Adipose tissue (tissue), 3 donors: ENCODE measurements around the gene DMKN. TPM values are rescaled to one million over a fixed set of nuclear protein-coding genes. Genes with fewer than 3 reads are reported as not detected.

ENCODE experiments used
- H3K27ac ChIP-seq: one replicate; pipeline ENCODE4 v1.5.1; 2013; ENCODE audit warnings: low read depth, low read length
- WGBS, 3 donors: extraction: QIAGEN DNeasy Blood & Tissue Kit; methylation state at CpG; one replicate each; pipeline ENCODE4 v1.1.7; 2013; 5-methylcytosine and 5-hydroxymethylcytosine counted together
- polyA plus RNA-seq, 3 donors: library from polyadenylated mRNA; stranded (reverse); fragments of 200-250 nt; gene quantifications; one replicate each; pipeline ENCODE4 v1.2.3, GENCODE V29; 2013
- donor health status: healthy with polysubstance abuse.
- donor health status: Bipolar disorder and iron deficiency.
- donor health status: healthy.

Gene DMKN, protein sequence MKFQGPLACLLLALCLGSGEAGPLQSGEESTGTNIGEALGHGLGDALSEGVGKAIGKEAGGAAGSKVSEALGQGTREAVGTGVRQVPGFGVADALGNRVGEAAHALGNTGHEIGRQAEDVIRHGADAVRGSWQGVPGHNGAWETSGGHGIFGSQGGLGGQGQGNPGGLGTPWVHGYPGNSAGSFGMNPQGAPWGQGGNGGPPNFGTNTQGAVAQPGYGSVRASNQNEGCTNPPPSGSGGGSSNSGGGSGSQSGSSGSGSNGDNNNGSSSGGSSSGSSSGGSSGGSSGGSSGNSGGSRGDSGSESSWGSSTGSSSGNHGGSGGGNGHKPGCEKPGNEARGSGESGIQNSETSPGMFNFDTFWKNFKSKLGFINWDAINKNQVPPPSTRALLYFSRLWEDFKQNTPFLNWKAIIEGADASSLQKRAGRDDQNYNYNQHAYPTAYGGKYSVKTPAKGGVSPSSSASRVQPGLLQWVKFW
- 10 to 100 TPM in 2 of 3 donors, 1 to 10 TPM in 1; 6.8 to 74.3 (median 15.3) TPM for polyA plus RNA-seq

DNA sequence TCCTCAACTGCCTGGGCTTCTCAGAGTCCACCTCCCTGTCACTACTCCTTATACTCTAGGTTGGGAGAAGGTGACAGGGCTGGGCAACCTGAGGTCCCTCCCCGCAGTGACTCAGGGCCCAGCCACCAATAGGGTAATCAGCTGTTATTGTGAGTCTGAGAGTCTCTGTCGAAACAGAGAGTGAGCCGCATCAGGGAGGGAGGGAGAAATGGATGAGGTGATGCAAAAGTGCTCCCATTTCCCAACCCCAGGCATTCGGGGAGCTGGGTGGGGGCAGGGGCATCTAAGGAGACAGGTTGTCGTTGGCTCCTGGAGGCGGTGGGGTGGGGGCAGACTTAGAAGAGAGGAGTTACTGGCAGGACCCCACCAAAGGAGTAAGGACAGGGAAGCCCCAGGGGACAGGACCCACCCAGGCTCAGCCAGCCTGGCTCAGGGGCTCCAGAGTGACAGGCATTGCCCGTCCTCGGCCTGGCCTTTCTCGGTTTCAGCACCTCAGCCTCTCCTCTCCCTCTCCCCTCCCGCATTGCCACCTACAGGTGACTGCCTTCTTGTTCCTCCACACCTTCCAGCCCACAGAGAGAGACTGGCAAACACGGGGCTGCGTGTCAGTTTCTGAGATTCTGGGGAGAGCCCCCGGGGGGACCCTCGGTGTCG is at the start of gene DMKN:
Gene DMKN (minus strand): TSS at position 22 of the 654 bp plus-strand sequence. CDS start 174 bp downstream, outside the sequence.
- WGBS, 3 donors: 24 to 33% (median 24%) methylated on average over 15 of the region's 15 CpGs
- H3K27ac ChIP-seq: no peak within 1 kb of the TSS

DNA sequence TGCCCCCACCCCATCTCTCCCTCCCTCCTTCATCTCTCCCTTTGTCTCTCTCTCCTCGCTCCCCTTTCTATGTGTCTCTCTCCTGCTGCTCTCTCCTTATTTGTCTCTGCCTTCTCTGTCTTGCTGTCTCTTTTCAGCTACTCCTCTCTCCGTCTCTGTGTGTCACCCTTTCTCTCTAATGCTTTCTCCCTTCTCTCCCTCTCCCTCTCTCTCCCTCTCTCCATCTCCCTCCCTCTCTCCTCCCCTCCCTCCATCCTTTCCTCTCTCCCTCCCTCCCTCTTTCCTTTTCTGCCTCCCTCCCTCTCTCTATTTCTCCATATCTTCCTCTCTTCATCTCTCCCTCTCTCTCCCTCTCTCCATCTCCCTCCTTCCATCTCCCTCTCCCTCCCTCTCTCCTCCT is 49.3 kb upstream of the DMKN start:
- WGBS, 3 donors: 56 to 74% (median 59%) methylated on average over 2 of the region's 2 CpGs
- no peak overlapping the region for H3K27ac ChIP-seq

DNA sequence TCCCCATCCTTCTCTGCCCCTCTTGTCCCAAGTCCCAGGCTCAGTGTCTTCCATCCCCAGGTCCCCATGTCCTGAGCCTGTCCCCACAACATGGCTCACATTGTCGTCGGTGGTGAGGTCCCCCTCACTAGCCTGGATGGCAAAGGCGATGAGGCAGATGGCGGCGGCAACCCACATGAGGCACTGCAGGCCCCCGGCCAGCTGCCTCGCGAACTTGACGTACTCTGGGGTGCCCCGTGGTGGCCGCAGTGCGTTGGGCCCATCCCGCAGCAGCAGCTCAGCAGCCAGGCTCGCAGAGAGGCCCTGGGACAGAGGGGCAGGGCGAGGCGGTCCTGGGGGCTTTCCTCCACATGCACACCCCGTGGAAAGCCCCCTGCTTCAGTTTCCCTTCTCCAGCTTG is 48.9 kb upstream of the DMKN start:
- 51 to 76% (median 61%) methylated on average over 13 to 17 of the region's 17 CpGs for WGBS, 3 donors
- H3K27ac ChIP-seq: no peak overlapping the region

DNA sequence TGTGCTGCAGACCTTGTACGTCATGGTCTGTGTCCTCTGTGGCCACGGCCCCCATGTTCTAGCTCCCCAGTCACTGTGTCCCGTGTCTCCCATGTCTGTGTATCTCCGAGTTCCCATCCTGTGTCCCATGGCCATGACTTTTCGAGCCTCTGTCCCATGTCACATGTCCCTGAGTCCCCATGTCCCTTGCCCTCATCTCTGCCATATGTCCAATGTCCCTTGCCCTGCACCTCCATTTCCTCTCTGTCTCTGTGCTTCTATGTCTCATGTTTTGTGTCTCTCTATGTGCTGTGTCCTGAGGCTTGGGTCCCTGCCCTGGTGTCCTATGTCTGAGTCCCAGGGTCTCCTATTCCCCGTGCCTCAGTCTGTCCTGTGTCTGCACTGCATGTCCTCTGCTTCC is 48.0 kb upstream of the DMKN start:
- WGBS, 3 donors: 79 to 87% (median 83%) methylated on average over 6 of the region's 6 CpGs
- no peak overlapping the region for H3K27ac ChIP-seq

DNA sequence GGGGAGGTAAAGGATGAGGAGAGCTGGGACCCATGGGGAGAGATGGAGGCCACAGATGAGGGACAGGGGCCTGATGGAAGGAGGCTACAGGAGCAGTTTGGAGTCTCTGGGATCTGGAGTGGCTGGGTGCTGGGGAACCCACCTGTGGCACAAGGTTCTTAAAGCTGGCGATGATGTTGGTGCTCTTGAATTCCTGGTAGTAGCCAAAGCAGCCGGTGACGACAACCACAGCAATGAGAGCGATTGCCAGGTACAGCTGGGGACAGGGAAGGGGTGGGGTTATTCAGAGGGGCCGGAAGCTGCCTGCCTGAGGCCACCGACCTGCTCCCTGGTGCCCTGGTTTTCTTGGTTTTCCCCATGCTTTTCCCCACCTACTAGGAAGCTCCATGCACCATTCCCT is 47.2 kb upstream of the DMKN start:
- WGBS, 3 donors: 19 to 62% (median 58%) methylated on average over 4 to 6 of the region's 6 CpGs
- no peak overlapping the region for H3K27ac ChIP-seq

DNA sequence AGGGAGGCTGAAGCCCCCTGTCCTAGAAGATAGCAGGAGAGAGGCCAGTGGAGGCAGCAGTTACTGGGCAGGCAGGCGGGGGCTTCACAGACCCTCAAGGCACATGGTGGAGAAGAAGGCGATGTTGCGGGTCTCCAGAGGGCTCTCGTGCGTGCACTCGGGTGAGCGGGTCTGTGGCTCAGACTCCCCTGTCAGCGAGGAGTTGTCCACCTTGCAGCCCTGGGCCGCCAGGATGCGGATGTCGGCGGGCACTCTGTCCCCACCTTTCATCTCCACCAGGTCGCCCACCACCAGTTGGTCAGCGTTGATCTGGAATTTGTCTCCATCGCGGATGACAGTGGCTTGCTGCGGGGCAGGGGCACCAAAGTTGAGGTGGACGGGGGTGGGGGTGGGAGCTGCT is 46.8 kb upstream of the DMKN start:
- no peak overlapping the region for H3K27ac ChIP-seq
- WGBS, 3 donors: 86 to 90% (median 89%) methylated on average over 18 of the region's 18 CpGs

DNA sequence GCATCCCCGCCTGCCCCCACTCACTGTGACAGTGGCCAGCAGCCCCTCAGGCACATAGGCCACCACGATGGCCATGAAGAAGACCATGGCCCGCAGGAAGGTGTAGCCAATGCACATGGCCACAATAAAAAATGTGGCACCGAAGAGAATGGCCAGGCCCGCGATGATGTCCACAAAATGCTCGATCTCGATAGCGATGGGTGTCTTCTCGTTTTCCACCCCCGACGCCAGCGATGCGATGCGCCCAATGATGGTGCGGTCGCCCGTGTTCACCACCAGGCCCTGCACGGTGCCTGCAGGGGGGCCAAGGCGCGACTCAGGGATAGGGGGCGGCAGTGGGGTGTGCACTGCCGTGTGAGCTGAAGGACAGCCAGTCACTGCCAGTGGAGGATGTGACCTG is 46.3 kb upstream of the DMKN start:
- 88 to 91% (median 91%) methylated on average over 23 of the region's 23 CpGs for WGBS, 3 donors
- H3K27ac ChIP-seq: no peak overlapping the region

DNA sequence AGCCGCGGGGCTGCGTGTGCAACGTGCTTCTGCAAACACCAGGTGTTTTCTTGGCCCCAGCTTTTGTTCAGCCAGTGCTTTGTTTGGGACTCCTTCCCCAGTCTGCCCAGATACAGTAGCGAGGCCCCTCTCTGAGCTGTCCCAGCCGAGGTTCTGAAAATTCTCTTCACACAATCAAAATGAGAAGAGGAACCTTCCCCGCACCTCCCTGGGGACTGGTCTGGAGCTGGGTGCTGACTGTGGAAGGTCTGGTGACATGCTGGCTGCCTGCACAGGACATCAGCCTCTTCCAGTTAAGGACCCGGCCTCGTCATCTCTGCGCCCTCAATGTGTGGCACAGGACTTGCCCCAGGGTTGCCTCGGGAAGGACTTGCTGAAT is 45.8 kb upstream of the DMKN start:
- 38 to 70% (median 61%) methylated on average over 11 of the region's 11 CpGs for WGBS, 3 donors
- H3K27ac ChIP-seq: no peak overlapping the region

DNA sequence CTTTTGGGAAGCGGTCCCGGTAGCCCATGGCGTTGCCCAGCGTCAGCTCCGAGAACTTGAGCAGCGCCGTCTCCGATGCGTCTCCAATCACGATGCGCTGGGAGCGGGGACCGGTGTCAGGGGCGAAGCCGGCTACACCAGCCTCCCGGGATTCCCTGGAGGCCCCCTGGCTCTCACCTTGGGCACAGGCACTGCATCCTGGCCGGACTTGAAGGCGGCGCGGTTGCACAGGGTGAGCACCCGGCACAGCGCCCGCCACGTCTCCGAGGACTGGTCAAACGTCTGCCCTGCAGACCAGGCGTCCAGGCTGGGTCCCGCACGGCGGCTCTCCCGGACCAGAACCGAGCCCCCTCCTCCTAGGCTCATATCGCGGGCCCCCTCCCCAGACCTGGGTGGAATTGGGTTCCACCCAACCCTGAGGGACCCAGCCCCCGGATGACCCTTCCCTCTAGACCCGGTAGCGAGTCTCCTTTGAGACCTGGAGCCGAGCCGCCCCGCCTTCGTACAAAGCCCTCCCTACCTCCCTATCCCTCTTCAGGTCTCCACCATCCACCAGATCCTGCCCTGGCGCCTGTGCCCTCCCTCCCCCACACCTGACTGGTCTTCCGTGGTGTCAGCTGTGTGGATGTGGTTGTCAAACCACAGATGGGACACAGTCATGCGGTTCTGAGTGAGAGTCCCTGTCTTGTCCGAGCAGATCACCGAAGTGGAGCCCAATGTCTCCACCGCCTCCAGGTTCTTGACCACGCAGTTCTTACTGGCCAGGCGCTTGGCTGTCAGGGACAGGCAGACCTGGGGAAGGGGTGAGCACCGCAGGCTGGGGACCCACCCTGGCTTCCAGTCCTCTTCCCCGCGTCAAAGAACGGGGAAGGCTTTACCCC is 45.2 kb upstream of the DMKN start:
- WGBS, 3 donors: 18 to 37% (median 29%) methylated on average over 53 of the region's 53 CpGs
- no peak overlapping the region for H3K27ac ChIP-seq

DNA sequence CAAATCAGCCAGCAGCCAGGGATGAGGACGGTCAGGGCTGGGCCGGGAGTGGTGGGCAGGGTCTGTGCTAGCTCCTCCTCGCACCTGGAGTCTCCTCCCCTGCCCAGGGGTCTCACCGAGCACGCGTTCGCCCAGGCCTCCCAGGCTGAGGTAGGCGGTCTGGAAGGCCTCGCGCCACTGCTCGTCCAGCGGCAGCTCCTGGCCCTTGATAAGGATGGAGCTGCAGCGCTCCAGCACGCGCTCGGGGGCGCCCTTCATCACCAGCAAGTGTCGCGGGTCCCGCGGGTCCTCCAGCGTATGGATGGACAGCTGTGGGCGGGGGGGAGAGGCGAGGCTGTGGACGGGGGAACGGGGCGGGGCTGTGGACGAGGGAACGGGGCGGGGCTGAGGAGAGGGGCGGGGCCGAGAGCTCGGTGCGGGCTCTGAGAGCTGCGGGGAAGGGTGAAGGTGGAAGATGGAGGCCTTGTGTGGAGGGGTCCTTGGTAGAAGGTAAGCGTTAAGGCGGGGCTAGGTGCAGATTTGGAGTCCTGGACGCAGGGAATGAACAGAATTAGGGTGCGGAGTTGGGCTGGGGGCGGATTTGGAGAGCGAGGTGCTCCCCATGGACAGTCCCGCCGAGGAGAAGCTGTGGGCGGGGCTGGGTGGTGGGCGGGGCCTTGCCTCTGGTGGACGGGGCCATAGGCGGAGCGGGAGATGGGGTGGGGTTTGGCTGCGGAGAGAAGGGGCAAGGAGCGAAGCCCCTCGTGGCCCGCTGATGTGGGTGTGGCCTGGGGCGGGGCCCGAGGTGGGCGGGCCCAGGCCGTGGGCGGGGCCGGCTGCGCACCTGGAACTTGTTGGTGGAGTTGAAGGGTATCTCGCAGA is 44.3 kb upstream of the DMKN start:
- H3K27ac ChIP-seq: no peak overlapping the region
- WGBS, 3 donors: 4 to 7% (median 5%) methylated on average over 55 to 60 of the region's 60 CpGs

DNA sequence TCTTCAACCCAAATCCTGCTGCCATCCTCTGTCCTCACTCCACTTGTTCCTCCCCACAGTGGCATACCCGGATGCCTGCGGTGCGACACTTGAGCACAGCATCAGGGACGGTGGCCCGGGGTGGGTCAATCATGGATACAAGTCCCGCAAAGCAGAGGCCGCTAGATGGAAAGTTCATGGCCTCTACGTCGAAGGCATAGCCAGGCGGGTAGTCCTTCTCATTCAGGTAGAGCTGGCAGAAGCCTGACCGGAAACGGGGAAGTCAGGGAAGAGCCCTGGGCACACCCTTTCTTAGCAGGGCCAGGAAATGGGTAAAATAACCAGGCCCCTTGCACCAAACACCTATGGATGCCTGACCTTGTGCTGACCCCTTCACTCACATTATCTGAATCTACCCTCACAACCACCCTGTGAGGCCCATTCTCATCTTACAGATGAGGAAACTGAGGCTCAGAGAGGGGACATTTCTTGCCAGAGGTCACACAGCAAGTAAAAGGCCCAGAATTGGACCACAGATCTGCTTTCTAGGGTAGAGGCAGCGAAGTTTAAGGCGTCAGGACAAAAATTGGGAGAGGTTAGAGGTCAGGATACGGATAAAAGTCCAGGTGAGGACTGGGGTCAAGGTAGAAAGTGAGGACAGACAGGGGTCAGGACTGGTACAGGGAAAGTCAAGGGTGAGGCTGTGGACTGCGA is 43.5 kb upstream of the DMKN start:
- WGBS, 3 donors: 80 to 85% (median 84%) methylated on average over 16 of the region's 16 CpGs
- H3K27ac ChIP-seq: no peak overlapping the region

DNA sequence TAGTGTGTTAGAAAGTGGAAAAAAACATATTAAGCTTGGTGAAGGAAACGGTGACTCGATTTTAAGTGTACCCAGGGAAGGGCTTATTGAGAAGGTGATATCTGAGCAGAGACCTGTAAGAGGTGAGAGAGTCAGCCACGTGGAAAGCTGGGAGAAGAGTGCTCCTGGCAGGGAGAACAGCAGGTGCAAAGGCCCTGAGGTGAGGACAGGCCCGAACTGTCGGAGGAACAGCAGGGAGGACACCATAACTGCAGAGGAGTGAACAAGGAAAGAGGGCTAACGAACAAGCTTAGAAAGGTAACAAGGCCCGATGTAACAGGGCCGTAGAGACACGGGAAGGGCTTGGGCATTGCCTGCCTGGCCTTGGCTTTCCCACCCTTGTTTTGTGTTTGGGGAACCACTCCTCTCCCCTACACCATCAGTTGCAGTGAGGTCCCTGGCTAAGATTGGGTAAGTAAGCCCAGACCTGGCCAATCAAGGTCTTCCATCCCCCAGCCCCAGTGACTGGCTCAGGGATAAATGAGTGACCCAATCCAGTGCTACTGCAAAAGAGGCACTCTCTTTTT is 42.7 kb upstream of the DMKN start:
- H3K27ac ChIP-seq: no peak overlapping the region
- WGBS, 3 donors: 84 to 90% (median 85%) methylated on average over 9 of the region's 9 CpGs

DNA sequence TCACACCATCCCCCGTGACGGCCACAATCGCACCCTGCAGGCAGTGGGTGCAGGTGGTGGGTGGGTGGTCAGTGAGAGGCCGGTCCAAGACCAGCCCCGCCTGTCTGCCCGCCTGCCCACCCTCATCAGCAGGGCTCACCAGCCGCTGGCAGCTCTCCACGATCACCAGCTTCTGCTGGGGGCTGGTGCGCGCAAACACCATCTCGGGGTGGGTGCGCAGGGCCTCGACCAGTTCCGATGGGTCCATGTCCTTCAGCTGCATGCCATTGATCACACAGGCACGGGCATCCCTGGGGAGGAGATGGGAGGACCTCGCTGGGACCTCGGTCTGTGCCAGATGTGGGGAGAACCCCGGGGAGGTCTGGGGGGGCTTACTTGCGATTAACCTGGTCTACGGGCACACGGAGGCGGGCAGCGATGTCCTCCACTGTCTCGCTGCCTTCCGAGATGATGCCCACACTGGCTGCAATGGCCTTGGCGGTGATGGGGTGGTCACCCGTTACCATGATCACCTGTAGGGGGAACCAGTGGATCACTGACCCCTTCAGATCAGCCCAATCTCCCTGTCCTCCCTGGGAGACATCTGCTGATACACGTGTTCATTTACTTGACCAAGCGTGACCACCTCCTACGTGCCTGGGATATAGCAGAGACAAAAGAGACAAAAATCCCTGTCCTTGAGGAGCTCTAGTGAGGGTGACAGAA is 42.0 kb upstream of the DMKN start:
- WGBS, 3 donors: 69 to 76% (median 73%) methylated on average over 28 to 30 of the region's 30 CpGs

DNA sequence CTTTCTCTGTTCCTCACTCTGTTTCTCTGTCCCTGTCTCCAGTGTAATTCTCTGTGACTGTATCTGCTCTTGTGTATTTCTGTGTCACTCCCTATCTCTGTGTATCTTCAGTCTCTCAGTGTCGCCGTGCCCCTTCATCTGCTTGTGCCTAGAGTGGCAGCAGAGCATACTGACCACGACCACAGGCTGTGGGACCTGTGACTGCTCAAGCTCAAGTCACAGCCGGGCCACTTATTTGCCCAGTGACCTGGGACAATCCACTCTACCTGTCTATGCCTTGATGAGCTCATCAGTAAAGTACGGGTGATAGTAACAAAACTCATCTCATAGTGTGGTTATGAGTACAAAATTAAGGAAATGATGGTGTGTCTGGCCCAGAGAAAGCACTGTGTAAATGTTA is 40.6 kb upstream of the DMKN start:
- WGBS, 3 donors: 74 to 78% (median 74%) methylated on average over 5 of the region's 5 CpGs
- no peak overlapping the region for H3K27ac ChIP-seq

More for the DNA sequence above, 42.0 kb upstream of the DMKN start:
- H3K27ac ChIP-seq: no peak overlapping the region

DNA sequence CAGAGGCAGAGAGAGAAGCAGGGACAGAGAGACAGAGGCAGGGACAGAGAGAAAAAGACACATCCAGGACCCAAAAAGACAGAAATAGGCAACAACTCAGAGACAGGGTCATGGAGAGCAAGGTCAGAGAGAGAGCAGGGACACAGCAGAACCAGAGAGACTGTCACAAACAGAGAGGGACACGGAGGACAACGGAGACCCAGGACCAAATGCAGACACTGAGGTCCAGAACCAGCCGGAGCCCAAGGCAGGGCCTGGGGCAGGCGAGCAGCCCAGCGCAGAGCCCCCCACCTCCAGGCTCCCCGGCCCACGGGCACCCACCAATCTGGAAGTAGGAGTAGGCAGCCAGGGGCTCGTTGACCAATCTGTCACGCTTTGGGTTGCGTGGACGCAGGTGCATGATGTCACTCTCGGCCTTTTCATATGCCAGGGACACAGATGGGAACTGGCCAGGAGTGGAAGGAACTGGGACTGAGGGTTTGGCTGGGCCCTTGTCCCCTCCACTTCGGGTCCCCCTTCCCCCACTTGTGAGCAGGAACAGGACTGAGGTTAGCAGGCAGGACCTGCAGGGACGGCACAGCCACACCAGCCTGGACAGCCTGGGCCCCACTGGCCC is 40.0 kb upstream of the DMKN start:
- WGBS, 3 donors: 69 to 76% (median 70%) methylated on average over 12 to 14 of the region's 14 CpGs
- H3K27ac ChIP-seq: no peak overlapping the region
